WTC11 (cell line): ENCODE data around the gene PARD3B.

Source experiments
- CREB1 ChIP-seq: sonication (generic); formaldehyde crosslinking; IDR thresholded peaks from 2 replicates; pipeline ENCODE4 v1.8.0; 2023; ENCODE audit warnings: mild to moderate bottlenecking, missing genetic modification reagents
- MAX ChIP-seq: sonication (generic); formaldehyde crosslinking; IDR thresholded peaks from 2 replicates; pipeline ENCODE4 v1.8.0; 2022; ENCODE audit warnings: mild to moderate bottlenecking, missing genetic modification reagents
- ZMAT4 ChIP-seq: fragments of 250-450 bp; sonication (Bioruptor Pico); IDR thresholded peaks from 2 replicates; pipeline ENCODE4 v1.9.0; 2021; ENCODE audit warnings: mild to moderate bottlenecking

- no peak for TF ChIP-seq ZMAT4
- no peak for TF ChIP-seq MAX (CRISPR knock-in tag)
- no peak for TF ChIP-seq CREB1 (CRISPR knock-in tag)
These were observed 802.6 kb downstream of the PARD3B start for GRCh38 chr2:205347899-205348298.
